ENCODE measurements around the gene CIAO3.

- TF ChIP-seq CTCF (IDR thresholded peaks at IDR 0.05) = no peak
- TF ChIP-seq POLR2AphosphoS5 (IDR thresholded peaks at IDR 0.05) = no peak
Measured at GRCh38 chr16:762595-763268, 21.9 kb upstream of the CIAO3 start.

Data from upper lobe of left lung (tissue), 4 donors.